ENCODE measurements around the gene AMPD3. TPM values are rescaled to one million over a fixed set of nuclear protein-coding genes. Genes with fewer than 3 reads are reported as not detected.

Gene AMPD3
- total RNA-seq, 2 donors from 2014 or later = 21.6 to 28.8 TPM

DNA sequence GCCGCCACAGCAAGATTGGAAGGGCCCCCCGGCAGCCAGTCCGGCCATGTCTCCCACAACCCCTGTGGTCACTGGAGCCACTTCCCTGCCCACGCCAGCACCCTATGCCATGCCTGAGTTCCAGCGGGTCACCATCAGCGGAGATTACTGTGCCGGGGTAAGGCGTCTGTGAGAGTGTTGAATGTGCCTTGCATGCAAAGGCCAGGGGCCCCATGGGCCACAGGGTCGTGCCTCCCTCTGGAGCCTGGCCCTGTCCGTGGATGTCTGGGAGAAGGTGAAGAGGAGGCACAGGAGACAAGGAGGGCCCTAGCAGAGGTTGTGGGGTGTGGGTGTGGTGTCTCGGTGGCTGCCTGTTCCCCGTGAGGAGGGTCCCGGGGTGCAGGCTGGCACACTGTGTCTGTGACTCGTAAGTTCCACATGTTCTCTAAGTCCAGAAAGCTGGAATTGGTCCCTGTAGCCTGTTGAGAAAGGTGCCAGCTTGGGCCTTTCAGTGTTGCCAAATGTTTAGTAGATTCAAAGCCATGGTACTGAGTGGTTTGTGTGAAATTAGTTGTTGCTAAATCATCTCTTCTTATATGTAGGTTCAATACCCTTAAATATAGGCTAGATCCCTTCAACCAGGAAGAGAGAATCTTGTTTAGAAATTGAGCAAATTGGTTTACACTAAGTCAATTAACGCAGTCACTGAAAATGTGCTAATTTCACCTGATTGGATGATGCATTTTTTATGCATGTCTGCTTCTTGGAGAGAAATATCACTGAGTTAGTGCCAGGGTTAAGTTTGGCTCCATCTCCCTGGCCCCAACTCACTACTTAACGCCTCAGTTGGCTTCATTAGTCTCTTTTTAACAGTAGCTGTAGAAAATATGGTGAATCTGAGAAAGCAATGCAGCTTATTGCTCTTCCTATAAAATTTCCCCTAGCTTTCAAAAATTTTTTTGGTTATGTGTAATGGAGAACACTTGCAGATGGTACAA, 23.8 kb downstream of the AMPD3 start:
- DNase-seq (no peak), ATAC-seq (replicated peaks in 1 of 2) (no peak)
- H3K4me1 Mint-ChIP-seq (ENCODE audit: low read depth) = peaks cover 24% of the 10 kb centered on the region
- H3K36me3 Mint-ChIP-seq (ENCODE audit: insufficient read depth in 2 of 2) = peaks cover 0 to 3% of the 10 kb centered on the region in 2 donors
- no peak overlapping the region for H3K4me3 Mint-ChIP-seq
- no peaks in the 10 kb centered on the region for H3K27me3 Mint-ChIP-seq (ENCODE audit: low read depth)
- no peak overlapping the region for H3K27ac Mint-ChIP-seq
- H3K9me3 Mint-ChIP-seq = no peaks in the 10 kb centered on the region

DNA sequence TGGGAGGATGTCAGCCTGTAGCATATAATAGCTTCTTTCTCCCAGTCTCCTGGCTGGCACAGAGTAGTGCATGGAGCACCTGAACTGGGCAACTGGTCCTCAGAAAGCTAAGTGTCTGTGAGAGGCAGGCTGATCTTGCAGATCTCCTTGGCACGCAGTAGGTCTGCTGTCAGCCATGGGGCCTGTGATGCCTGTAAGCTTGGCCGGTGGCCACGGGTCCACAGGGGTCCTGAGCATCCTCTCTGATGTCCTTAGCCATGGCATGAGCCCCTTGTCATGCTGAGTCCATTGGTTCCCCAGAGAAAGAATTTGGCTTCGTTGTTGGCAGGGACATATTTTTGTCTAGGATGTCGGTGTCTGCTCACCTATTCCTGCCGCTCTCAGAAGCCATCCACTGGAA, 25.0 kb downstream of the AMPD3 start:
- peaks cover 12% of the 10 kb centered on the region for H3K4me1 Mint-ChIP-seq (ENCODE audit: low read depth)
- DNase-seq = no peak
- no peak overlapping the region for H3K27ac Mint-ChIP-seq
- ATAC-seq (replicated peaks in 1 of 2) = no peak
- H3K36me3 Mint-ChIP-seq (ENCODE audit: insufficient read depth in 2 of 2) = peaks cover 0 to 5% of the 10 kb centered on the region in 2 donors
- no peaks in the 10 kb centered on the region for H3K27me3 Mint-ChIP-seq (ENCODE audit: low read depth)
- H3K9me3 Mint-ChIP-seq = no peaks in the 10 kb centered on the region
- H3K4me3 Mint-ChIP-seq = no peak overlapping the region

DNA sequence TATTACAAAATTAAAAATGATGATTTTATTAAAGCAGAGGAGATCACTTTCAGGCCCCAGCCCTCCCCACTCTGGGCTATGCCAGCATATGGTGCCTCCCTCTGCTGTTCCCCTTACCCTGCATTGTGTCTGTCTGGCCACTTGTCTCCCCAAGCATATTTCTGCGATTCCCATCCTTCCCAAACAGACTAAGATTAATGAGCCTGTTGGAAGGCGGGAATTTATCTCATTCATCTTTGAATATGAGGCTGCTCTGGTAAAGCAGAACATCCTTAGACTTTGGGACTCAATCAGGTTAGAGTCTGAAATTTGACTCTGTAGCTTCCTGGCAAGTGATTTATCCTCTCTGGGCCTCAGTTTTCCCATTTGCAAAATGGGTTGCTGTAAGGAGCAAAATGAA, 25.7 kb downstream of the AMPD3 start:
- Mint-ChIP-seq H3K9me3 (no peaks in the 10 kb centered on the region), H3K27me3 (ENCODE audit: low read depth) (no peaks in the 10 kb centered on the region), H3K4me3 (no peak overlapping the region), H3K27ac (no peak overlapping the region), H3K36me3 (ENCODE audit: insufficient read depth in 2 of 2) (peaks cover 0 to 5% of the 10 kb centered on the region in 2 donors), H3K4me1 (ENCODE audit: low read depth) (peaks cover 12% of the 10 kb centered on the region)
- ATAC-seq (replicated peaks in 1 of 2) = no peak
- no peak for DNase-seq

DNA sequence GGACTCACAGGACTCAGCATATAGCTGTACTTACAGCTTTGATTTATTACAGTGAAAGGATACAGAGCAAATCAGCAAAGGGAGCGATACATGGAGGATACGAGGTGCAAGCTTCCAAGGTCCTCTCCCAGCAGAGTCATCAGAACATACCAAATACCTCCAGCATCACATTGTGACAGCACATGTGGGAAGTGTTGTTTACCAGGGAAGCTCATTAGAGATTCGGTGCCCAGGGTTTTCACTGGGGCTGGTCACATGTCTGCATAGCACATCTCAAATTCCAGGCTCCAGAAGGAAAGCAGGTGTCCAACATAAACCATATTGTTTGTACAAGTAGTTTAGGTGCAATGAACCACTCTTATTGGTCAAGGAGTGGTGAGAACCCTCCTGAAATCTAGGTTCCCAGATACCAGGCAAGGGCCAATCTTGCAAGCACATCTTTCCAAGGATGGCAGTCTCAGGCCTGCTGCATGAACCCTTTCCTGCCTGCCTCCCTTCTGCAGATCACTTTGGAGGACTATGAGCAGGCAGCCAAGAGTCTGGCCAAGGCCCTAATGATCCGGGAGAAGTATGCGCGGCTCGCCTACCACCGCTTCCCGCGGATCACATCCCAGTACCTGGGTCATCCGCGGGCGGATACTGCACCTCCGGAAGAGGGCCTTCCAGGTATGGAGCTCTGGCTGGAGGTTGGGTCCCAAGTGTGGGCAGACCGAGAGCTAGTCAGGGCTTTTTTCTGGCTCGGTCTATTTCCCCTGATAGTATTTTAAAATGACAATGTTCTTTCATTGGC, 26.7 kb downstream of the AMPD3 start:
- Mint-ChIP-seq H3K9me3 (no peaks in the 10 kb centered on the region), H3K27ac (no peak overlapping the region)

DNA sequence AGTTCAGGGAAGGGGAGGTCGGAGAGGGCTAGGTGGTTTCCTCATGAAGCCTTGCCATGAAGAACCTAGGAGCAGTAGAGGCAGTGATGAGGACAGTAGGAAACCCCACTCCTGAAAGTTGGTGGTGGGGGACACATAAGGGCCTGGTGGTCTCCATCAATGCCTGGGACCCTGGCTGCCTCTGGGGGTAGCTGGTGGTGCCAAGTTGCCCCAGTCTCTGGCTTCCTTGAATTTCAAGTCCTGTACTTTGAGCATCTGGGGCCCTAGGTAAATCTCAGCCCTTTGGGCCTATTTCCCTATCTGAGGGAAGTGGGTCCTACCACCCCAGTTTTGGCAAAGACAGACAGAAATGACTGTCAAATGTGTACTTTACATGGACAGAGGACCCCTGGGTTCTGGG, 28.1 kb downstream of the AMPD3 start:
- Mint-ChIP-seq H3K27ac (no peak overlapping the region), H3K9me3 (no peaks in the 10 kb centered on the region), H3K4me3 (no peak overlapping the region), H3K36me3 (ENCODE audit: insufficient read depth in 2 of 2) (peaks cover 2 to 3% of the 10 kb centered on the region in 2 donors), H3K27me3 (ENCODE audit: low read depth) (no peaks in the 10 kb centered on the region), H3K4me1 (ENCODE audit: low read depth) (peaks cover 6% of the 10 kb centered on the region)
- DNase-seq = no peak
- no peak for ATAC-seq (replicated peaks in 1 of 2)

More for the DNA sequence above, 26.7 kb downstream of the AMPD3 start:
- Mint-ChIP-seq H3K36me3 (ENCODE audit: insufficient read depth in 2 of 2) (peaks cover 0 to 3% of the 10 kb centered on the region in 2 donors), H3K27me3 (ENCODE audit: low read depth) (no peaks in the 10 kb centered on the region), H3K4me1 (ENCODE audit: low read depth) (peaks cover 8% of the 10 kb centered on the region), H3K4me3 (no peak overlapping the region)
- DNase-seq = no peak
- ATAC-seq (replicated peaks in 1 of 2) = no peak

DNA sequence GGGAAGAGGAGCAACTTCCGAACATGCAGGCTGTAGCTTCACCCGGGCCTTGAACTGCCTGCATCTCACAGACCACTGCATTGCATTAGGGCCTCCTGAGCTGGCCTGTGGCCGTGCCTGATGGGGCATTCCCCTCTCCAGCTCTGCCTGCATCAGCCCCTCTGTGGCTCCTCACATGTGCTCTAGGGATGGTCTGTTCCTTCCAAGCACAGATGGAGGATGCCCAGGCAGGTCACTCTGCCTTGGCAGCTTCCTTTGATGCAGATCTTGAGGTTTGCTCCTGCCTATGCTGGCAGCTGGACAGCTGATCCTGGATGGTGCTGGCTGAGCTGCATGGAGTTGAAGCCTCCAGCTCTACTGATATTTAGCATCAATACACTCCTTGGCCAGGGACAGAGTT, 28.5 kb downstream of the AMPD3 start:
- DNase-seq (no peak), ATAC-seq (replicated peaks in 1 of 2) (no peak)
- Mint-ChIP-seq H3K27me3 (ENCODE audit: low read depth) (no peaks in the 10 kb centered on the region), H3K36me3 (ENCODE audit: insufficient read depth in 2 of 2) (peaks cover 3 to 4% of the 10 kb centered on the region in 2 donors), H3K4me3 (no peak overlapping the region), H3K27ac (no peak overlapping the region), H3K9me3 (no peaks in the 10 kb centered on the region), H3K4me1 (ENCODE audit: low read depth) (peaks cover 10% of the 10 kb centered on the region)

DNA sequence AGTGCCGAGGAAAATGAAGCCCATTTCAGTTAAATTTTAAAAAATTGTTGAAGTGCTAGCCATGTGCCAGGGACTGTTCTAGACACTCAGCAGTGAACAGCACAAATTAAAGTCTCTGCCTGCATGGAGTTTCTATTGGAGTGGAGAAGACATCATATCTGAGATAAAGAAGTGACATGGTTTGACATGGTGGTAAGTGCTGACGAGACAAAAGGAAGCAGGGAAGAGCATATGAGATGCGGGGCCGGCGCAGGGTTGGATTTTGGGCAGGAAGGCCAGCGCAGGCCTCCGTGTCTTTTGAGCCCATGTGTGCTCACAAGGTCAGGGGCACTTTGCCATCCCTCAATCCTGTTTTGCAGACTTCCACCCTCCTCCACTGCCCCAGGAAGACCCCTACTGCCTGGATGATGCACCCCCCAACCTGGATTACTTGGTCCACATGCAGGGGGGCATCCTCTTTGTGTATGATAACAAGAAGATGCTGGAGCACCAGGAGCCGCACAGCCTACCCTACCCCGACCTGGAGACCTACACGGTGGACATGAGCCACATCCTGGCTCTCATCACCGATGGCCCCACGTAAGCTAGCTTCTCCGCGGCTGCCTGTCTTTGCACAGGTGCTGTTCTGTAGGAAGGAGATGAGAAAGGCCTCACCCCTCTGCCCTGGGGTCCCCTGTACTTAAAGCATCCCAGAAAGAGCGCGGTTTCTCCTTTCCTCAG, 29.6 kb downstream of the AMPD3 start:
- peaks cover 3 to 4% of the 10 kb centered on the region in 2 donors for H3K36me3 Mint-ChIP-seq (ENCODE audit: insufficient read depth in 2 of 2)
- ATAC-seq (replicated peaks in 1 of 2) (no peak), DNase-seq (no peak)
- H3K27me3 Mint-ChIP-seq (ENCODE audit: low read depth) = no peaks in the 10 kb centered on the region
- no peak overlapping the region for H3K27ac Mint-ChIP-seq
- H3K9me3 Mint-ChIP-seq = no peaks in the 10 kb centered on the region
- no peak overlapping the region for H3K4me3 Mint-ChIP-seq
- peaks cover 21% of the 10 kb centered on the region for H3K4me1 Mint-ChIP-seq (ENCODE audit: low read depth)

DNA sequence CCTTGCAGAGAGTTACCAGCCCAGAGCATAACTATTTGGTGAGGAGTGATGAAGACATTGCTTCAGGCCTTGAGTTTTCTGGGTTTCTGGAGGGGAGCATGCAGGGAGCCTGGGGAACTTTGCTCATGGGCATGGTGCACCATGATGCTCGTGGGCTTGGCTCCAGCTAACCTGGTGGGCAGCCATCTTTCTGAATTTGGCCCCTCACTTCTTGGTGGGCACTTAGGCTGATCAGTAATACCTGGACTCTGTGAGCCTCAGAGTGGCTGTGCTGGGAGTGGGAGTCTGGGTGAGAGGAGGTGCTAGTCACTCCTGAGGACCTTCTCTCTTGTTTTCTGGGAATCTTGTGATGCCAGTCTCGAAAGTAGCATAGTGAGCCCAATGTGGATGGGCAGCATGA, 30.6 kb downstream of the AMPD3 start:
- Mint-ChIP-seq H3K36me3 (ENCODE audit: insufficient read depth in 2 of 2) (peaks cover 3 to 8% of the 10 kb centered on the region in 2 donors), H3K4me3 (no peak overlapping the region), H3K27me3 (ENCODE audit: low read depth) (no peaks in the 10 kb centered on the region), H3K9me3 (no peaks in the 10 kb centered on the region), H3K27ac (no peak overlapping the region), H3K4me1 (ENCODE audit: low read depth) (peaks cover 30% of the 10 kb centered on the region)
- ATAC-seq (replicated peaks in 1 of 2) = no peak
- DNase-seq = no peak

DNA sequence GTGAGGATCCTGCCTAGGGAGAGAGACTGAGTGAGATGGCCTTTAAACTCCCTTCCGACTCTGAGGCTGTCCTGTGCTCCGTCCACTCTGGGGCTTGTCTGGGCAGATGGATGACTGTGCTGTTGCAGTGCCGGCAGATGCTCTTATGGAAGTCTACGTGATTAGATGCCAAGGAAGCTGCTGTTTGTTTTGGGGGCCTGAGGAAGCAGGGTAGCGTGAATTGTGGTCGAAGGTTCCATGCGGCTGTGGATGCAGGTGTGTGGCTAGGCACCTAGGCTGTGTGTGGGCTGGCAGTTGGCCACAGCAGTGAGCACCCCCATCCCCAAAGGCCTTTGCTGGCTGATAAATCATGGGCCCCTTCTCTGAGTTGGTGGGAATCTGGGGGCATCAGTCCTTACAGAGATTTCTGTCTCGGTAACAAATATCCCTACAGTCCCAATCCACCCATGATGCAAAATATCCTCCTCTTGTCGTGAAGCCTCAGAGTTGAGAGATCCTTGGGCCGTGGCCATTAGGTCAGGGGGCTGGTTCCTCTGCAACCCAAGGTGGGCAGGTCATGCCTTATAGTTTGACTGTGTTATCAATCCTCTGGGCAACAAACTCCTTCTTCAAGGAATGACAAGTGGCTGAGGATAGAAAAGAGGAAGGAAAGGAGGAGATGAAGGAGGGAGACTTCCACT, 31.2 kb downstream of the AMPD3 start:
- Mint-ChIP-seq H3K4me3 (no peak overlapping the region), H3K36me3 (ENCODE audit: insufficient read depth in 2 of 2) (peaks cover 3 to 9% of the 10 kb centered on the region in 2 donors), H3K27me3 (ENCODE audit: low read depth) (no peaks in the 10 kb centered on the region), H3K4me1 (ENCODE audit: low read depth) (peaks cover 30% of the 10 kb centered on the region), H3K27ac (no peak overlapping the region), H3K9me3 (no peaks in the 10 kb centered on the region)
- DNase-seq = no peak
- ATAC-seq (replicated peaks in 1 of 2) = no peak

DNA sequence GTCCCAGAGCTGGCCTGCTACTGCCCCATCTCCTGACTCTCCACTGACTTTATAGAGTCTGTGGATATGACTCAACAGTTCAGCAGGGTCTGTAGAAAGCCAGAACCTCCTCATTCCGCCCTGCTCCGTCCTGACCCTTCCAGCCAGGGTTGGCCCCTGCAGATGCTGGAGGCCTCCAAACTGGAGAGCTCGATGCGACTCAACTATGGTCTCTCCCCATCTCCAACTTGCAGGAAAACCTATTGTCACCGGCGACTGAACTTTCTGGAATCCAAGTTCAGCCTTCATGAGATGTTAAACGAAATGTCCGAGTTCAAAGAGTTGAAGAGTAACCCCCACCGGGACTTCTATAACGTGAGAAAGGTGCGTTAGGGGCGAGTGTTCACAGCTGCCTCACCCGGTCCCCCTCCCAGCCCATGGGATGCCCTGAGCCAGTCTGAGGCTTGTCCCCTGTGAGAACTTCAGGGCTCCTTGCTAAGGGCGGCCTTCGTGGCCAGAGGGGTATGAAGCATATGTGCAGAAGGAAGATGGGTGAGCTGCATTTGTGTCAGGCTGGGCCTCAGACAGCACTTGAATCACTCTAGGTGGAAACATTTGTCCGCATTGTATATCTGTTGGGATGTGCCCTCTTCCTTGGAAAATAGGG, 32.1 kb downstream of the AMPD3 start:
- Mint-ChIP-seq H3K36me3 (ENCODE audit: insufficient read depth in 2 of 2) (peaks cover 3 to 14% of the 10 kb centered on the region in 2 donors), H3K27me3 (ENCODE audit: low read depth) (no peaks in the 10 kb centered on the region), H3K4me3 (no peak overlapping the region), H3K27ac (no peak overlapping the region), H3K9me3 (no peaks in the 10 kb centered on the region), H3K4me1 (ENCODE audit: low read depth) (peaks cover 30% of the 10 kb centered on the region)
- ATAC-seq (replicated peaks in 1 of 2) (no peak), DNase-seq (no peak)

DNA sequence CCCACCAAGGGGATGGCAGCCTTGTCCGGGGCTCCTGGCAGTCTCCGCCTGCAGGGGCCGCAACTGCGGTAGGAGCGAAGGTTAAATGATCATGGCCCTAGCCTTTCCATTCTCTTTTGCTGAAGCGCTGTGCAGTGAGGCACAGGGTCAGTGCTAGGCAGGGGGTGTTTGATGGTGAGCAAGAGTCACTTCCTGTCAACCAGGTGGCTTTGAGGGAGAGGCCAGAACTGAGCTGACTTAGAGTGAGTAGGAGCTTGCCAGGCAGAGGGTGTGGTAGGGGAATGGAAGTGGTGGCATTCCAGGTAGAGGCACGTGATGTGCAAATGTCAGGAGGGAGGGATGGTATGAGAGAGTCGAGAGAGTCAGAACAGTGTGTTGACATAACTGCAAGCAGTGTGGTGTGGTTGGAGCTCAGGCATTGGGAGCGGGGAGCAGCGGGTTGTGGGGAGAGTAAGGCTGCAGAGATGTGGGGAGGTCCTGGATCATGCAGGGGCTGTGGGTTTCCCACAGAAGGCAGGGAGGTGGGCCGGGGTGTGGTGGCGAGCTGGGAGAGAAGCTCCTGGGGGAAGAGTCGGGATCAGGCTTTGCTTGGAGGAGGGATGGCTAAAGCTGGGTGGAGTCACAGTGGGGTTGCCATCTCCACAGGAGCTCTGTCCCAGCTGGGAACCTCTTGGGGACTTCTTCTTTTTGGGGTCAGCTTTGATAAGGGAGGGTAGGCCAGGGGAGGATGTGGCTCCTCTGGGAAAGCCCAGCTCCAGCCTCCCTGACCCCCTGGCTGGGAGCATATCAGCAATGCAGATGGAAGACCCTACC, 33.3 kb downstream of the AMPD3 start:
- DNase-seq = peak in 1 of 2 donors; percentile 14
- peaks cover 30% of the 10 kb centered on the region for H3K4me1 Mint-ChIP-seq (ENCODE audit: low read depth)
- H3K27me3 Mint-ChIP-seq (ENCODE audit: low read depth) = no peaks in the 10 kb centered on the region
- peak overlapping the region; percentile 45 for H3K27ac Mint-ChIP-seq
- H3K9me3 Mint-ChIP-seq = no peaks in the 10 kb centered on the region
- H3K36me3 Mint-ChIP-seq (ENCODE audit: insufficient read depth in 2 of 2) = peaks cover 1 to 16% of the 10 kb centered on the region in 2 donors
- peak; percentile 62 to 64 for ATAC-seq (replicated peaks in 1 of 2)
- peak overlapping the region; percentile 31 to 79 for H3K4me3 Mint-ChIP-seq
